Hepatocyte (in vitro differentiated cells): ENCODE measurements around the gene GIPC2.

Experiments used
- EZH2 ChIP-seq: fragments of 200-600 bp; sonication (generic); IDR thresholded peaks from 2 replicates; pipeline ENCODE4 v1.6.1; 2016; ENCODE audit warnings: antibody characterized with exemption, mild to moderate bottlenecking, borderline replicate concordance
- EZH2phosphoT487 ChIP-seq: fragments of 200-600 bp; sonication (generic); IDR thresholded peaks from one replicate; pipeline ENCODE4 v1.6.1; 2018; ENCODE audit warnings: antibody characterized with exemption, mild to moderate bottlenecking, low read depth, moderate library complexity; ENCODE audit not compliant: unreplicated experiment, severe bottlenecking
- TF ChIP-seq, protein P1 (sequence below): fragments of 200-600 bp; sonication (generic); IDR thresholded peaks from 2 replicates; pipeline ENCODE4 v1.5.1; 2016; ENCODE audit warnings: antibody characterized with exemption, mild to moderate bottlenecking; ENCODE audit not compliant: poor library complexity

DNA sequence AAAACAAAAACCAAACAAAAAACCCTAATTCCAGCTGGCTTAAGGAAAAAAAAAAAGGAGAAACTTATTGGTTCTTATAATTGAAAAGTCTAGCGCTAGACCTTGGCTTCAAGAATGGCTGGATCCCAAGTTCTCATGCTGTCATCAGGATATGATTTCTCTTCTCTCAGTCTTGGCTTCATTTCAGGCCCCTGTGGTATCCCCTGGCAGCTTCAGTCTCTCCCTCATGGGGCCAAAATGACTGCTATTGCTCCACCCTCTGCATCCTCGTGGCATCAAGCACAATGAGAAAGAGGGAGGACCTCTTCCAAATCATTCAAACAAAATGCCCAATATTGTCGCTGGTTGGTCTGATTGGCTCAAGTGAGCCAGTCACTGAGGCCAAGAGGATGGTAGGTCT is 80.7 kb downstream of the GIPC2 start:
- TF ChIP-seq, protein P1, sequence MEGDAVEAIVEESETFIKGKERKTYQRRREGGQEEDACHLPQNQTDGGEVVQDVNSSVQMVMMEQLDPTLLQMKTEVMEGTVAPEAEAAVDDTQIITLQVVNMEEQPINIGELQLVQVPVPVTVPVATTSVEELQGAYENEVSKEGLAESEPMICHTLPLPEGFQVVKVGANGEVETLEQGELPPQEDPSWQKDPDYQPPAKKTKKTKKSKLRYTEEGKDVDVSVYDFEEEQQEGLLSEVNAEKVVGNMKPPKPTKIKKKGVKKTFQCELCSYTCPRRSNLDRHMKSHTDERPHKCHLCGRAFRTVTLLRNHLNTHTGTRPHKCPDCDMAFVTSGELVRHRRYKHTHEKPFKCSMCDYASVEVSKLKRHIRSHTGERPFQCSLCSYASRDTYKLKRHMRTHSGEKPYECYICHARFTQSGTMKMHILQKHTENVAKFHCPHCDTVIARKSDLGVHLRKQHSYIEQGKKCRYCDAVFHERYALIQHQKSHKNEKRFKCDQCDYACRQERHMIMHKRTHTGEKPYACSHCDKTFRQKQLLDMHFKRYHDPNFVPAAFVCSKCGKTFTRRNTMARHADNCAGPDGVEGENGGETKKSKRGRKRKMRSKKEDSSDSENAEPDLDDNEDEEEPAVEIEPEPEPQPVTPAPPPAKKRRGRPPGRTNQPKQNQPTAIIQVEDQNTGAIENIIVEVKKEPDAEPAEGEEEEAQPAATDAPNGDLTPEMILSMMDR, result no peak
- no peak for TF ChIP-seq EZH2
- no peak for TF ChIP-seq EZH2phosphoT487
